Stimulated activated effector memory CD8-positive, alpha-beta T cell treated with anti-CD3 and anti-CD28 coated beads, Interleukin-12 subunit alpha, Interleukin-12 subunit beta, amount 100 ng/mL, for 72 hours (primary cell): ENCODE measurements around the gene DUSP14.
A peak's percentile ranks its signal among the peaks of the same experiment; 100 is the strongest.

Source experiments
- ATAC-seq: fragments of 150-1000 bp; cut with Tn5 transposase; 2 replicates; pipeline ENCODE4 v1.10.0; 2021
- DNase-seq, 2 donors: peaks; one replicate each; pipeline ENCODE4 v3.0.0; 2021 to 2022; ENCODE audit warnings: low spot score in 2 of 2
- H3K27ac Mint-ChIP-seq: one replicate; pipeline ENCODE4 v1.8.0; 2022; ENCODE audit warnings: mild to moderate bottlenecking, mixed read lengths
- H3K36me3 Mint-ChIP-seq: one replicate; pipeline ENCODE4 v1.8.0; 2022; ENCODE audit warnings: mild to moderate bottlenecking, mixed read lengths
- H3K4me1 Mint-ChIP-seq: one replicate; pipeline ENCODE4 v1.8.0; 2022; ENCODE audit warnings: mixed read lengths
- H3K4me3 Mint-ChIP-seq: one replicate; pipeline ENCODE4 v1.8.0; 2022; ENCODE audit warnings: mild to moderate bottlenecking, mixed read lengths
- H3K9me3 Mint-ChIP-seq: one replicate; pipeline ENCODE4 v1.8.0; 2022; ENCODE audit warnings: mixed read lengths

DUSP14 gene

GRCh38 chr17:37519251-37519985 is 29.7 kb downstream of the DUSP14 start:
- no peak for DNase-seq
- ATAC-seq: no peak
- Mint-ChIP-seq H3K27ac (peak overlapping the region; percentile 75), H3K9me3 (no peaks in the 10 kb centered on the region), H3K36me3 (peaks cover 93% of the 10 kb centered on the region), H3K4me1 (peaks cover 26% of the 10 kb centered on the region), H3K4me3 (no peak overlapping the region)

GRCh38 chr17:37520174-37520573 is 30.5 kb downstream of the DUSP14 start:
- H3K27ac Mint-ChIP-seq: peak overlapping the region; percentile 75
- DNase-seq (no peak), ATAC-seq (no peak)
- peaks cover 90% of the 10 kb centered on the region for H3K36me3 Mint-ChIP-seq
- no peaks in the 10 kb centered on the region for H3K9me3 Mint-ChIP-seq
- peaks cover 26% of the 10 kb centered on the region for H3K4me1 Mint-ChIP-seq
- H3K4me3 Mint-ChIP-seq: no peak overlapping the region

GRCh38 chr17:37521821-37522220 is 32.1 kb downstream of the DUSP14 start:
- DNase-seq: no peak
- no peaks in the 10 kb centered on the region for H3K9me3 Mint-ChIP-seq
- peaks cover 83% of the 10 kb centered on the region for H3K36me3 Mint-ChIP-seq
- H3K27ac Mint-ChIP-seq: peak overlapping the region; percentile 68
- H3K4me1 Mint-ChIP-seq: peaks cover 26% of the 10 kb centered on the region
- ATAC-seq: no peak
- no peak overlapping the region for H3K4me3 Mint-ChIP-seq

GRCh38 chr17:37523715-37524219 is 34.1 kb downstream of the DUSP14 start:
- Mint-ChIP-seq H3K9me3 (no peaks in the 10 kb centered on the region), H3K4me1 (peaks cover 26% of the 10 kb centered on the region), H3K36me3 (peaks cover 83% of the 10 kb centered on the region), H3K27ac (peak overlapping the region; percentile 82), H3K4me3 (no peak overlapping the region)
- ATAC-seq (no peak), DNase-seq (no peak)

GRCh38 chr17:37527249-37527851 is 37.7 kb downstream of the DUSP14 start:
- peak overlapping the region; percentile 18 for H3K27ac Mint-ChIP-seq

GRCh38 chr17:37530420-37530819 is 40.7 kb downstream of the DUSP14 start:
- DNase-seq: no peak
- no peak for ATAC-seq
- Mint-ChIP-seq H3K4me1 (no peaks in the 10 kb centered on the region), H3K9me3 (no peaks in the 10 kb centered on the region), H3K36me3 (peaks cover 95% of the 10 kb centered on the region), H3K4me3 (no peak overlapping the region), H3K27ac (peak overlapping the region; percentile 18)

More at GRCh38 chr17:37527249-37527851, 37.7 kb downstream of the DUSP14 start:
- ATAC-seq: peak; percentile 76
- Mint-ChIP-seq H3K4me1 (peaks cover 6% of the 10 kb centered on the region), H3K36me3 (peaks cover 90% of the 10 kb centered on the region), H3K9me3 (no peaks in the 10 kb centered on the region), H3K4me3 (no peak overlapping the region)
- no peak for DNase-seq

GRCh38 chr17:37532756-37533155 is 43.1 kb downstream of the DUSP14 start:
- no peak overlapping the region for H3K4me3 Mint-ChIP-seq
- no peaks in the 10 kb centered on the region for H3K9me3 Mint-ChIP-seq
- no peak for ATAC-seq
- no peak for DNase-seq
- peaks cover 4% of the 10 kb centered on the region for H3K4me1 Mint-ChIP-seq
- H3K27ac Mint-ChIP-seq: no peak overlapping the region
- peaks cover 99% of the 10 kb centered on the region for H3K36me3 Mint-ChIP-seq

GRCh38 chr17:37535906-37536305 is 46.2 kb downstream of the DUSP14 start:
- H3K4me3 Mint-ChIP-seq: no peak overlapping the region
- peak overlapping the region; percentile 91 for H3K27ac Mint-ChIP-seq
- H3K4me1 Mint-ChIP-seq: peaks cover 4% of the 10 kb centered on the region
- DNase-seq: peak in 1 of 2 donors; percentile 15
- peaks cover 100% of the 10 kb centered on the region for H3K36me3 Mint-ChIP-seq
- no peak for ATAC-seq
- no peaks in the 10 kb centered on the region for H3K9me3 Mint-ChIP-seq

GRCh38 chr17:37538981-37539659 is 49.4 kb downstream of the DUSP14 start:
- peaks cover 13% of the 10 kb centered on the region for H3K4me1 Mint-ChIP-seq
- H3K36me3 Mint-ChIP-seq: peaks cover 100% of the 10 kb centered on the region
- ATAC-seq: no peak
- DNase-seq: peak in 1 of 2 donors; percentile 18
- no peaks in the 10 kb centered on the region for H3K9me3 Mint-ChIP-seq
- H3K4me3 Mint-ChIP-seq: no peak overlapping the region
- no peak overlapping the region for H3K27ac Mint-ChIP-seq

GRCh38 chr17:37541880-37542660 is 52.4 kb downstream of the DUSP14 start:
- ATAC-seq (peak; percentile 49), DNase-seq (no peak)
- Mint-ChIP-seq H3K4me3 (peak overlapping the region; percentile 19), H3K9me3 (no peaks in the 10 kb centered on the region), H3K36me3 (peaks cover 89% of the 10 kb centered on the region), H3K27ac (peak overlapping the region; percentile 78), H3K4me1 (peaks cover 19% of the 10 kb centered on the region)

- DNase-seq (no peak), ATAC-seq (peak; percentile 95)
- Mint-ChIP-seq H3K4me1 (peaks cover 19% of the 10 kb centered on the region), H3K9me3 (no peaks in the 10 kb centered on the region), H3K27ac (peak overlapping the region; percentile 29), H3K4me3 (no peak overlapping the region), H3K36me3 (peaks cover 89% of the 10 kb centered on the region)
Observed at GRCh38 chr17:37543637-37544052, 54.0 kb downstream of the DUSP14 start.

- DNase-seq (no peak), ATAC-seq (no peak)
- Mint-ChIP-seq H3K4me1 (peaks cover 27% of the 10 kb centered on the region), H3K27ac (no peak overlapping the region), H3K4me3 (no peak overlapping the region), H3K36me3 (peaks cover 89% of the 10 kb centered on the region), H3K9me3 (no peaks in the 10 kb centered on the region)
Observed at GRCh38 chr17:37545486-37545885, 55.8 kb downstream of the DUSP14 start.

- H3K27ac Mint-ChIP-seq: peak overlapping the region; percentile 67
- H3K4me3 Mint-ChIP-seq: no peak overlapping the region
- DNase-seq: no peak
- H3K4me1 Mint-ChIP-seq: peaks cover 36% of the 10 kb centered on the region
- no peak for ATAC-seq
- H3K36me3 Mint-ChIP-seq: peaks cover 89% of the 10 kb centered on the region
- H3K9me3 Mint-ChIP-seq: no peaks in the 10 kb centered on the region
Observed at GRCh38 chr17:37546302-37546701, 56.6 kb downstream of the DUSP14 start.

- Mint-ChIP-seq H3K36me3 (peaks cover 89% of the 10 kb centered on the region), H3K4me3 (no peak overlapping the region), H3K27ac (peak overlapping the region; percentile 67), H3K9me3 (no peaks in the 10 kb centered on the region), H3K4me1 (peaks cover 52% of the 10 kb centered on the region)
- no peak for ATAC-seq
- no peak for DNase-seq
Observed at GRCh38 chr17:37547986-37548385, 58.3 kb downstream of the DUSP14 start.

GRCh38 chr17:37551788-37552187 is 62.1 kb downstream of the DUSP14 start:
- DNase-seq: no peak
- Mint-ChIP-seq H3K27ac (peak overlapping the region; percentile 41), H3K36me3 (peaks cover 96% of the 10 kb centered on the region), H3K9me3 (no peaks in the 10 kb centered on the region), H3K4me3 (no peak overlapping the region), H3K4me1 (peaks cover 40% of the 10 kb centered on the region)
- ATAC-seq: no peak
